Epidermal melanocyte (primary cell): Measurements from ENCODE around the gene CDC25B.

Experiments
- DNase-seq: peaks from one replicate; pipeline ENCODE4 v3.0.0; 2011; ENCODE audit warnings: low spot score; ENCODE audit not compliant: insufficient read length

CDC25B gene

DNA sequence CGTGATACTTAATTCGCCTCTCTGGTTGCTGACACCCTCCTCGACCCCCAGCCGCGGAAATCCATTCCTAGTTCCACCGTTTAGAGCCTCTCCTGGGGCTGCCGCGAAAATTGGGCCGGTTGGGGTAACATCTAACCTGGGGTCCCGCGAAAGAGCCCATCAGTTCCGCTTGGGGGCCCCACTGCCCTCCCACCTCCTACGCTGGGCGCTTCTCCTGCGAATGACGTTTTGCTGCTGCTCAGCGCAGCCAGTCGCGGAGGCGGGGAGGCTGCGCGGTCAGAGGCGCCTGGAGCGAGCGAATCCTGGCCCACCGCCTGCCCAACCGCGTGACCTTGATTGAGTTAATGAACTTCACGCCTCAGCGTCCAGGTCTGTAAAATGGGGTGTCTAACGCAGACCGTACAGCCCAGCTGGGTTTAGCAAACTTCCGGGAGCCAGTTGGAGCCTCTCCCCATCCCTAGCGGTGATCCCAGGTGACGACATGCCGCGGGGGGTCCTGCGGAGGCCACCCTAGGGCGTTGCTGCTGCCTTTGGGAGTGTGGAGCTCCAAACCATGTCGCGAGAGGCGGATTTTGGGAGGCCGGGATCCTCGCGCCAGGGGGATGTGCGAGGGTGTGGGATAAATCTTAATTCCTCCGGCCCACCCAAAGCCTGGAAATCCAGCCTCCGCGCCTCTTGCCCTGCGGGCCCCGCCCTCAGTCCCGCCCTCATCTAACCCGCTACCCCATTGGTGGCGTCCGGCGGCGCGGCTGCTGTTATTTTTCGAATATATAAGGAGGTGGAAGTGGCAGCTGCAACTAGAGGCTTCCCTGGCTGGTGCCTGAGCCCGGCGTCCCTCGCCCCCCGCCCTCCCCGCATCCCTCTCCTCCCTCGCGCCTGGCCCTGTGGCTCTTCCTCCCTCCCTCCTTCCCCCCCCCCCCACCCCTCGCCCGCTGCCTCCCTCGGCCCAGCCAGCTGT lies at the start of gene CDC25B:
CDC25B (plus strand) TSS at position 800 of the 958 bp plus-strand sequence. CDS start 222 bp downstream, outside the sequence.
- DNase-seq, result peak; percentile 96

GRCh38 chr20:3747471-3747870 lies 48.6 kb upstream of the CDC25B start:
- peak; percentile 3 for DNase-seq

DNA sequence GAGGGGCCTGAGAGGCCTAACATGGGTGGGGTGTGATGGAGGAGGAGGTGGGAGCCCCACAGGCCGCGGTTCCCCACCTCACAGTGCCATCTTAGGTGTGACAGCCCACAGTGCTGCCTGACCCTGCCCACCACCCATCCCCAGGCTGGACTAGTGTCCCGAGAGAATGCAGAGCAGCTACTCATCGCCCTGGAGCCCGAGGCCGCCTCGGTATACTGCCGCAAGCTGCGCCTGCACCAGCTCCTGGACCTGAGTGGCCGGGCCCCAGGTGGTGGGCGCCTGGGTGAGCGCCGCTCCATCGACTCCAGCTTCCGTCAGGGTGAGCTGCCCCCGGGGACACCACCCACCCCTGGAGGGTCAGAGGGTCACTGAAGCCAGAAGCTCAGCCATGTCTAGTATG lies 48.0 kb upstream of the CDC25B start:
- DNase-seq, result peak; percentile 10

DNA sequence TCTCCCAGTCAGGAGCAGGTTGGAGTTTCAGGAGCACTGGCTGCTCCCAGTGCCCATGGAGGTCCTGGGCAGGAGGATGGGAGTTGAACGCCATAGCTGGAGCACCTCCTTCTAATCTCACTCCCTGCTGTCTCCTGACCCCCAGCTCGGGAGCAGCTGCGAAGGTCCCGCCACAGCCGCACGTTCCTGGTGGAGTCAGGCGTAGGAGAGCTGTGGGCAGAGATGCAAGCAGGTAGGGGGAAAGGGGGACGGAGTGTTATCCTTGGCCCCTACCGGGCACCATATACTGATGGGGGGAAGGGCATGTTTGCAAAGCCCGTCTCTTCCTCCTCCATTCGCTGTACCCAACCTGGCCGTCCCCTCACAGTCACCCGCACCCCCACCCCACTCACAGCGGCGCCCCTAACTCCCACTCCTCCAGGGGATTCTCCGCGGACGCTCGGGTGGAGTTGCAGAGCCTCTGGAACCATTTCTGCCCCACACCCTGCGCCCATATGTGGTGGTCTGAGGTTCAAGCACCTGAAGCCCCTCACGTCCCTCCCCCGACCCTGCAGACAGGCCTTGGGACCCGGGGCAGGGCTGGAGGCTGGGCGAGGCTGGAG lies 46.9 kb upstream of the CDC25B start:
- peak; percentile 11 for DNase-seq

- peak; percentile 57 for DNase-seq
These were observed 46.2 kb upstream of the CDC25B start for GRCh38 chr20:3749689-3750531.

DNA sequence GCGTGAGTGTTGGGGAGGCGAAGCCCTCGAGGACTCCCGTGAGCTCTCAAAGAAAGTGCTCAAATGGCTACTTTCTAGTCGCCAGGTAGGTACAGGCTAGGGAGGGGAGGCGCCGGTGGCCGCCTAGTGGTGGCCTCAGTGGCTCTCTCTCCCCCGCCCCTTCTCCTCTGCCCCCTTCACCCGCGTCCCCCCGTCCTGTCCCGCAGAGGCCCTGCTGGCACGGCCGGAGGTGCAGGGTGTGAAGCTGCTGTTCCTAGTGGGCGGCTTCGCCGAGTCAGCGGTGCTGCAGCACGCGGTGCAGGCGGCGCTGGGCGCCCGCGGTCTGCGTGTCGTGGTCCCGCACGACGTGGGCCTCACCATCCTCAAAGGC lies 44.8 kb upstream of the CDC25B start:
- DNase-seq, result no peak

DNA sequence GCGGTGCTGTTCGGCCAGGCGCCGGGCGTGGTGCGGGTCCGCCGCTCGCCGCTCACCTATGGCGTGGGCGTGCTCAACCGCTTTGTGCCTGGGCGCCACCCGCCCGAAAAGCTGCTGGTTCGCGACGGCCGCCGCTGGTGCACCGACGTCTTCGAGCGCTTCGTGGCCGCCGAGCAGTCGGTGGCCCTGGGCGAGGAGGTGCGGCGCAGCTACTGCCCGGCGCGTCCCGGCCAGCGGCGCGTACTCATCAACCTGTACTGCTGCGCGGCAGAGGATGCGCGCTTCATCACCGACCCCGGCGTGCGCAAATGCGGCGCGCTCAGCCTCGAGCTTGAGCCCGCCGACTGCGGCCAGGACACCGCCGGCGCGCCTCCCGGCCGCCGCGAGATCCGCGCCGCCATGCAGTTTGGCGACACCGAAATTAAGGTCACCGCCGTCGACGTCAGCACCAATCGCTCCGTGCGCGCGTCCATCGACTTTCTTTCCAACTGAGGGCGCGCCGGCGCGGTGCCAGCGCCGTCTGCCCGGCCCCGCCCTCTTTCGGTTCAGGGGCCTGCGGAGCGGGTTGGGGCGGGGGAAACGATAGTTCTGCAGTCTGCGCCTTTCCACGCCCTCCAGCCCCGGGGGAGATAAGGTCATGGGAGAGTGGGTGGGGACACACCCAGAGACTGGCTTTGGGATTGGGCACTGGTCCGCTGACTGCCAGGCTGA lies 44.3 kb upstream of the CDC25B start:
- peak; percentile 86 for DNase-seq

- no peak for DNase-seq
These were observed 43.7 kb upstream of the CDC25B start for GRCh38 chr20:3752386-3752759.

DNA sequence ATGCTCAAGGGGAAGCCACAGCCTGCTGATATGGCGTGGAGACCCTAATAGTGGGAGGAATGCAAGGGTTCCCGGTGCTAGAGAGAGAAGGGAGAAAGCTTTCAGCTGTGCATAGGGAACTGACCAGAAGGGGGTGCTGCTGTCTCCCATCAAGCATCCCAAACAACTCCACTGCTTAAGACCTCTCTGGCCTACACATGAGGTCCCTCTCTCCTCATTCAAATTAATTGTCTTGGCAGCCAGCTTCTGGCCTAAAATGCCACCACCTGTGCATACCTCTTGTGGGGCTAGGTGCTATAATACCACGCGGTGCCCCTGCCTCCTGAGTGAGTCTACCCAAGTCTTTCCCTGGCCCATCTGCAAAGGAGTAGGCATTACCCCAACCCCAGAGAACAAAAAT lies 43.0 kb upstream of the CDC25B start:
- peak; percentile 89 for DNase-seq

GRCh38 chr20:3753501-3754275 lies 42.4 kb upstream of the CDC25B start:
- no peak for DNase-seq

DNA sequence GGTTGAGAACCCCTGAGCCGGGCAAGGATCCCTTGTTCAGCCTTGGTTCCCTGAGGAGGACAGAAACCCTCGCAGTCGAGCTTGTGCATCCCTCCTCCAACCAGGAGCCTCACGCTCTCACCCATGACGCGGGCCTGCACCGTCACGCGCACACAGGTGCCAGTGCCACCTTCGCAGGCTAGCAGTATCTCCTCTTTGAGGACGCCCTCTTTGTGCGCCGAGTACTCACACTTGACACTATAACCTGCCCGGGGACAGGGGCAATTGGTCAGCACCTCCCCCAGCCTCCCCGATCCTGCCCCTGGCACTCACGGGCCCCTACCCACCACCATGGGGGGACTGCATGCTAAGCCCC lies 41.9 kb upstream of the CDC25B start:
- no peak for DNase-seq

GRCh38 chr20:3755269-3755668 lies 40.8 kb upstream of the CDC25B start:
- no peak for DNase-seq

GRCh38 chr20:3755814-3756480 lies 40.2 kb upstream of the CDC25B start:
- no peak for DNase-seq

DNA sequence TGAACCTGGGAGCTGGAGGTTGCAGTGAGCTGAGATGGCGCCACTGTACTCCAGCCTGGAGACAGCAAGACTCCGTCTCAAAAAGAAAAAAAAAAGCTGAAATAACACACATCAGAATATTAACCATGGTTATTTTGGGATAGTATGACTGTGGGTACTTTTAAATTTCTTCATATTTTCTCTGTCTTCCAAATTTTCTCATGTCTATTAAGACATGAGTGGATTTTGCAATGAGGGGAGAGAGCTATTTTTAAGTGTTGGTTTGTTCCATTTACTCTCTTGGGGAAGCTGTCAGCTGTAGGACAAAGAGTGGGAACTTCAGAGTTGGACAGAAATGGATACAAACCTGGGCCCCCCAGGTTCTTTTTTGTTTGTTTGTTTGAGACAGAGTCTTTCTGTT lies 38.8 kb upstream of the CDC25B start:
- DNase-seq, result no peak

DNA sequence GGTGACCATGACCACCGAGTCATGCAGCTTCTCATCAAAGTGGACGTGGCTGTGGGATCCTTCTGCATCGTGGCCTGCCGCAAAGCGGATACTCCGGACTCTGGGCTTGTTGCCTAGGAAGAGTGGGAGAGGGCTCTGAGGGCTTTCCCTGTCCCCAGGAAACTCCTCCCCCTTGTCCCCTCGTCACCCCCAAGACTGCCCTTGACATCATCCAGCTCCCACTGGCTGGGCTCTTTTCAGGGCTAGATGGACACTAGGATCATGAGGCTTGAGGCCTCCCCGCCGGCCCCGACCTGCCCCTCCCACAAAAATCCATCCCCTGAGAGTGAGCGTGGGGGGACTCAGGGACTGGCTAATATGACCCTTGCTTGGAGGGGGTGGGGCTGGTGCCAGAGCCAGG lies 37.5 kb upstream of the CDC25B start:
- no peak for DNase-seq

DNA sequence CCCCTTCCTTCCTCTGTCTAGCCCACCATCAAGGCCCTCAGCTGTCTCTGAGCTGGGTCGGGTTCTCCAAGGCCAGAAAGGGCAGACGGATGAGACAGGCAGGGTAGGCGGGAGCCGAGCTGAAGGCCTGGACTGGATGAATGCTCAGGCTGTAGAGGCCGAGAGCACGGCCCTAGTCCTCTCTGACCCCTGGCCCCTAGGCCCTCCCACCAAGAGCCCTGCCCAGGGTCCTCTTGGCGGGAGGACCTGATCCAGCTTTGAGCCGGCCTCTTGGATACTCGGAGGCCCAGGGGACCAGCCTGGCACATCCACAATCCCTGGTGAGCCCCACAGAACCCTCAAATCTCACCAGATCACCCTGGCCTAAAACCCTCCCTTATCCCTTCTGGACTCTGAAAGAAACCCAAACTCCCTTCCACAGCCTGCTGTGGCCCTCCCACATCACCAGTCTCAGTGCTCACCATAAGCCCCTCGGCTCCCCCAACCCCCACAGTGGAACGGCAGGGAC lies 36.7 kb upstream of the CDC25B start:
- no peak for DNase-seq

- no peak for DNase-seq
These were observed 36.2 kb upstream of the CDC25B start for GRCh38 chr20:3759884-3760283.

- no peak for DNase-seq
These were observed 35.3 kb upstream of the CDC25B start for GRCh38 chr20:3760655-3761348.
